ENCODE measurements around the gene DYNC1H1.

Gene DYNC1H1

GRCh38 chr14:101997429-101998336 lies 33.3 kb downstream of the DYNC1H1 start:
- no peak for DNase-seq (ENCODE audit: low read depth)

- DNase-seq (ENCODE audit: low read depth) = no peak
Observed at GRCh38 chr14:102000902-102001301, 36.5 kb downstream of the DYNC1H1 start.

- DNase-seq (ENCODE audit: low read depth) = no peak
Observed at GRCh38 chr14:102005336-102005735, 41.0 kb downstream of the DYNC1H1 start.

DNA sequence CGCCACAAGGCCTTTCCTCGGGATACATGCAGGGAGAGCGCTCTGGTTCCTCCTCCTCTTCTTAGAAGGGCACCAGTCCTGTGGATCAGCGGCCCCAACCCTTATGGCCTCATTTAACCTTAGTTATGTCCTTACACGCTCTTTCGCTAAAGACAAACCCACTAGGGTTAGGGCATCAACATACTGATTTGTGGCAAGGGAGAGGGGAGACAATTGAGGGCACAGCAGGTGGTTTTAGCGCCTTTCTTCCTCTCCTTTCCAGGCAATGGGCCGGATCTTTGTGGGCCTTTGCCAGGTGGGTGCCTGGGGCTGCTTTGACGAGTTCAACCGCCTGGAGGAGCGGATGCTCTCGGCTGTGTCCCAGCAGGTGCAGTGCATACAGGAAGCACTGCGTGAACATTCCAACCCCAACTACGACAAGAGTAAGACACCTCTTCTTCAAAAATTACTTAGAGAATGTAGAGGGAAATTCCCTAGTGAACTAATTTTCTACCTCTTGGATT lies 43.6 kb downstream of the DYNC1H1 start:
- no peak for DNase-seq (ENCODE audit: low read depth)

- DNase-seq (ENCODE audit: low read depth) = no peak
Observed at GRCh38 chr14:102008891-102009290, 44.5 kb downstream of the DYNC1H1 start.

- no peak for DNase-seq (ENCODE audit: low read depth)
Observed at GRCh38 chr14:102011631-102012030, 47.3 kb downstream of the DYNC1H1 start.

GRCh38 chr14:102012336-102012735 lies 48.0 kb downstream of the DYNC1H1 start:
- no peak for DNase-seq (ENCODE audit: low read depth)

DNA sequence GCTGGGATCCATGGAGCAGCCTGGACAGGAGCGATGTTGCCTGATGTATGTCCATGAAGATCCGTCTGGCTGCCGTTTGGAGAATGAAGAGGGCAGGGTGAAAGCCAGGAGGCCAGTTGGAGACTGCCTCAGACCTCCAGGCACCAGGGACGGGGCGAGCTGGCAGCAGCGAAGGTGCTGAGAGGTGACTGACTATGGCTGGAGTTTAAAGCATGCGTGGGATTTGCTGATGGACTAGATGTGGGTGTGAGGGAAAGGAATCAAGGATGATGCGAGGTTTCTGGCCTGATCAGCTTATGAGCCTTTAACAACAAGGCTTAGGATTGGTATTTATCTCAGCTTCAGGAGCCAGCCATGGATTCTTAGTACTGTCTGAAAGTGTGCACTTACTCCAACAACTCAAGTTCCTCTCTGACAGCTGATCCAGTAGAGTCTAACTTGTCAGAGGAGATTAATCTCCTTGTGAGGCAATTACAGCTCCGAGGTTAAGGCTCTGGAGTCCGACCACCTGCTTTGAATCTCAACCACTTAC lies 49.4 kb downstream of the DYNC1H1 start:
- DNase-seq (ENCODE audit: low read depth) = no peak

DNA sequence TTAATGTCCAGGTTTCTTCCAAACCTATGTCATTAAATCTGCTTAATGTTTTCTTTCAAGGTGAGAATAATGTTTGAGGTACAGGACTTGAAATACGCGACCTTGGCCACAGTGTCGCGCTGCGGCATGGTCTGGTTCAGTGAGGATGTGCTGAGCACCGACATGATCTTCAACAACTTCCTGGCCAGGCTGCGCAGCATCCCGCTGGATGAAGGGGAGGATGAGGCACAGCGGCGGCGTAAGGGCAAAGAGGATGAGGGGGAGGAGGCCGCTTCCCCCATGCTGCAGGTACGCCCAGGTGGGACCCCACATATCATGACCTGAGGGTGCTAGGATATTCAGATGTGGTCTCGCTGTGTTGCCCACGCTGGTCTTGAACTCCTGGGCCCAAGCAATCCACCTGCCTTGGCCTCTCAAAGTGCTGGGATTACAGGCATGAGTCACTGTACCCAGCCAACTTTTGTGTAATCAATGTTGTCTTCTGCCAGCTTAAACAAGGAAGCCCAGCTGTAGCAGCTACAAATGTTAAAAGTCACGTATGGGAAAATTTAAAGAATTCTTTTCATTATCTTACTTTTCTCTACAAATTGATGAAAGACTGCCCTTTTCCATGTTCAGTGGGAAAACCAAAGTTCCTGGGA lies 50.8 kb downstream of the DYNC1H1 start:
- no peak for DNase-seq (ENCODE audit: low read depth)

- DNase-seq (ENCODE audit: low read depth) = no peak
Observed at GRCh38 chr14:102015771-102016170, 51.4 kb downstream of the DYNC1H1 start.

DNA sequence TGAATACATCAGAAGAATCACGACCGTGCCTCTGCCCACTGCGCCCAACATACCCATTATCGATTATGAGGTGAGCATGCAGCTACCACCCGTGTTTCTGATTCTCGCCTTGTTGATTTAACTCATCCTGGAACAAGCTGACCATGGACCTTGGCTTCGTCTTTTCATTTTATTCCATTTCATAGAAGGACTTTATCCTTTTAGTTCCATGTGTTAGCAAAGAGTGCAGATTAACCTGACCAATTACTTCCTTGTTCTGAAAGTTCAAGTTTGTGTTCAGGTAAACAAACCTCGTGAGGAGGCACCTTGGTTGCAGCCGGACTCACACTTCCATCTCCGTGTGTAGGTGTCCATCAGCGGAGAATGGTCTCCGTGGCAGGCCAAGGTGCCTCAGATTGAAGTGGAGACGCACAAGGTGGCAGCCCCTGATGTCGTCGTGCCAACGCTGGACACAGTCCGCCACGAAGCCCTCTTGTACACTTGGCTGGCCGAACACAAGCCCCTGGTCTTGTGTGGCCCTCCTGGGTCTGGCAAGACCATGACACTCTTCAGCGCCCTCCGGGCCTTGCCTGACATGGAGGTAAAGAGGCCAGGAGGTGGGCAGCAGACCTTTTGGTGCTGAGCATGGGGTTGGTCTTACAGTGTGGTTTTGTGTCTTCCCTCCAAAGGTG lies 52.2 kb downstream of the DYNC1H1 start:
- DNase-seq (ENCODE audit: low read depth) = no peak

DNA sequence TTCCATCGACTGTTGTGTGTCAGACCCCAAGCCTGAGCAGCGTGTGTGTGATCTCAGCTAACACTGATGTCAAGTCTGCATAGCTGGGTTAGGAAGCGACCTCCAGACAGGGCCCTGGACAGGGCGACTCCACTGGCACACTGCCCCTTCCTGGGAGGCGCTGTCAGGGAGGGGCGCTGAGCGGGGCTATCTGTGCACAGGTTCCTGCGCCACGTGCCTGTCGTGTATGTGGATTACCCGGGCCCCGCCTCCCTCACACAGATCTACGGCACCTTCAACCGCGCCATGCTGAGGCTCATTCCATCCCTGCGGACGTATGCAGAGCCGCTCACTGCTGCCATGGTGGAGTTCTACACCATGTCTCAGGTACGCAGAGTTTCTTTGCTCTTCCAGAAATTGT lies 53.9 kb downstream of the DYNC1H1 start:
- no peak for DNase-seq (ENCODE audit: low read depth)

- no peak for DNase-seq (ENCODE audit: low read depth)
Observed at GRCh38 chr14:102019006-102019540, 54.7 kb downstream of the DYNC1H1 start.

- DNase-seq (ENCODE audit: low read depth) = peak; percentile 51
Observed at GRCh38 chr14:102020058-102020971, 55.9 kb downstream of the DYNC1H1 start.

DNA sequence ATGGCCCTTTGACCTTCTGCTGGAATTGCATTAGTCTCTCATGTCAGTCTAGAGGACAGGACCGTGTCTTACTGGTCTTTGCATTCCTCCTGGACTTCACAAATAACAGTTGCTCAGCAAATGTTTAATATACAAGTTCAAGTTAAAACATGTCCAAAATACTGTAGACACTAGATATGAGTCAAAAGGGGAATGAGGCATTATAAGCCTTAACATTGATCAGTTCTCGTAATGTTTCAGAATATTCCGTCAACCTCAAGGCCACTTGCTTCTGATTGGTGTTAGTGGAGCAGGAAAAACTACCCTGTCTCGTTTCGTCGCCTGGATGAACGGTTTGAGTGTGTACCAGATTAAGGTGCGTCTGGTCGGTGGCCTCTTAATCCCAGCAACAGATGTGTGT lies 62.6 kb downstream of the DYNC1H1 start:
- no peak for DNase-seq (ENCODE audit: low read depth)

DNA sequence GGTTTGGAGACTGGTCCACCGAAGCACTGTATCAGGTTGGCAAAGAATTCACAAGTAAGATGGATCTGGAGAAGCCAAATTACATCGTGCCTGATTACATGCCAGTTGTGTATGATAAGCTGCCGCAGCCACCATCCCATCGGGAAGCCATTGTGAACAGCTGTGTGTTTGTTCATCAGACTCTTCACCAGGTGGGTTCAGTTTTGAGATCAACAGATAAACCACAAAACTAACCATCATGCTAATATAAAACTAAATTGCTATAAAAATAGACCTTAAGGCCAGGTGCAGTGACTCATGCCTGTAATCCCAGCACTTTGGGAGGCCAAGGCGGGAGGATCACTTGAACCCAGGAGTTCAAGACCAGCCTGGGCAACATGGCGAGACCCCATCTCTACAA lies 63.6 kb downstream of the DYNC1H1 start:
- no peak for DNase-seq (ENCODE audit: low read depth)

- peak; percentile 60 for DNase-seq (ENCODE audit: low read depth)
Observed at GRCh38 chr14:102028733-102029132, 64.4 kb downstream of the DYNC1H1 start.

DNA sequence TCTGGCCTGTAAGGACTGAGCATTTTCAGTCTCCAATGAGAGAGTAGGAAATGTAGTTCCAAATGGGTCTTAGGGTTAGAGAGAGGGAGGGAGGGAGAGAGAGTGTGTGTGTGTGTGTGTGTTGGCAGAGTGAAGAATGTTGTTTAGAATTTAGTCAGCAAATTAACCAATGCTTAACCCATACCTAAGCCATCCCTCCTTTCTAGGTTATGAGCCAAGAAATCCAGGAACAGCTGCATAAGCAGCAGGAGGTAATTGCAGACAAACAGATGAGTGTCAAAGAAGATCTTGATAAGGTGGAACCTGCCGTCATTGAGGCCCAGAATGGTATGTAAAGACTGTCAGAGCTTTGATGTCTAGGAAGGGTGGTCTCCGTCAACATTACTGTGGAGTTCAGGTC lies 65.6 kb downstream of the DYNC1H1 start:
- peak; percentile 54 for DNase-seq (ENCODE audit: low read depth)

DNA sequence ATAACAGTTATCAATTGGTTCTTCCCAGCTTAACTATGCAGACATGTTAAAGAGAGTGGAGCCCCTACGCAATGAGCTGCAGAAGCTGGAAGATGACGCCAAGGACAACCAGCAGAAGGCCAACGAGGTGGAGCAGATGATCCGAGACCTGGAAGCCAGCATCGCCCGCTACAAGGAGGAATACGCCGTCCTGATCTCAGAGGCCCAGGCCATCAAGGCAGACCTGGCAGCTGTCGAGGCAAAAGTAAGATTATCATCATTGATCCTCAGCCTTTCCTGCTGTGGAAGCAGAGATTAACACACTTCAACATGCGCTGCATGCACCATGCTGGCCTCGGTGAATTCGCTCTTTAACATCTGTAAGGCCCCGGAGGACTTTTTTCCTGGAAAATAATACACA lies 68.9 kb downstream of the DYNC1H1 start:
- DNase-seq (ENCODE audit: low read depth) = no peak

- no peak for DNase-seq (ENCODE audit: low read depth)
Observed at GRCh38 chr14:102034301-102034700, 69.9 kb downstream of the DYNC1H1 start.

GRCh38 chr14:102035914-102036313 lies 71.5 kb downstream of the DYNC1H1 start:
- no peak for DNase-seq (ENCODE audit: low read depth)

Measured in fibroblast of gingiva (primary cell).